H1 (cell line): ENCODE results near the gene ZNF750. TPM values are rescaled to one million over a fixed set of nuclear protein-coding genes. Genes with fewer than 3 reads are reported as not detected.

Experiments used
- CTCF ChIA-PET: fragments of 300-600 bp; sonication (Branson Sonifier 250); formaldehyde crosslinking; loops from one replicate; lab custom pipeline; 2021; ENCODE audit not compliant: partially characterized antibody; lab: Charles Lee
- POLR2A ChIA-PET: fragments of 300-600 bp; sonication (Branson Sonifier 250); formaldehyde crosslinking; loops from one replicate; lab custom pipeline; 2021; ENCODE audit warnings: inconsistent platforms; ENCODE audit not compliant: partially characterized antibody; lab: Charles Lee
- DNase-seq, 2 experiments: peaks; one replicate each; pipeline versions ENCODE4 v3.0.0 to v3.0.0-alpha.2; 2010 to 2022; ENCODE audit warnings: low spot score in 2 of 2, low read depth in 1 of 2, mixed read lengths in 1 of 2
- FAIRE-seq: peaks from 2 replicates; lab custom pipeline; 2011; peaks lifted over from hg19 to GRCh38; lab: Jason Lieb, UNC
- H2AFZ ChIP-seq: 2 replicates; pipeline ENCODE4 v1.8.1; 2012; ENCODE audit warnings: low read length, inconsistent platforms
- H2AK5ac ChIP-seq: 2 replicates; pipeline ENCODE4 v1.6.1; 2013; ENCODE audit warnings: low read depth, low read length
- H2BK120ac ChIP-seq: replicated peaks from 2 replicates; pipeline ENCODE3; 2013; ENCODE audit warnings: low read depth, low read length, inconsistent platforms
- H2BK12ac ChIP-seq: 2 replicates; pipeline ENCODE4 v1.6.1; 2013; ENCODE audit warnings: low read depth, low read length
- H2BK15ac ChIP-seq: 2 replicates; pipeline ENCODE4 v1.6.1; 2013; ENCODE audit warnings: low read length
- H2BK20ac ChIP-seq: 2 replicates; pipeline ENCODE4 v1.6.1; 2013; ENCODE audit warnings: low read length
- H2BK5ac ChIP-seq: 2 replicates; pipeline ENCODE4 v1.6.1; 2013; ENCODE audit warnings: low read depth, low read length
- H3K14ac ChIP-seq: 2 replicates; pipeline ENCODE4 v1.6.1; 2013; ENCODE audit warnings: inconsistent platforms; ENCODE audit not compliant: insufficient read length
- H3K18ac ChIP-seq: 2 replicates; pipeline ENCODE4 v1.6.1; 2013; ENCODE audit warnings: low read length; ENCODE audit errors: extremely low read depth
- H3K23ac ChIP-seq: 2 replicates; pipeline ENCODE4 v1.6.1; 2013; ENCODE audit warnings: inconsistent platforms; ENCODE audit not compliant: insufficient read length
- H3K23me2 ChIP-seq: 2 replicates; pipeline ENCODE4 v1.6.1; 2013; ENCODE audit warnings: low read depth, low read length
- H3K27ac ChIP-seq: 2 replicates; pipeline ENCODE4 v1.6.1; 2011; ENCODE audit warnings: low read depth, low read length, inconsistent platforms
- H3K27me3 ChIP-seq, 4 experiments: replicated peaks in 1 of 4; 1 replicate in 1 of 4; 2 replicates in 3 of 4; pipeline versions ENCODE4 v1.6.1 to v1.8.1; 2011 to 2013; ENCODE audit warnings: low read length in 3 of 4, mild to moderate bottlenecking in 3 of 4, inconsistent platforms in 2 of 4, mixed read lengths in 2 of 4, moderate library complexity in 1 of 4; ENCODE audit not compliant: control insufficient read depth in 3 of 4, insufficient read depth in 3 of 4; ENCODE audit errors: extremely low read depth in 1 of 4
- H3K36me3 ChIP-seq, 4 experiments: 2 replicates each; pipeline versions ENCODE4 v1.6.1 to v1.8.1; 2011 to 2013; ENCODE audit warnings: mild to moderate bottlenecking in 4 of 4, low read length in 3 of 4, moderate library complexity in 2 of 4, control low read depth in 1 of 4, inconsistent platforms in 1 of 4; ENCODE audit not compliant: insufficient read depth in 4 of 4, control insufficient read depth in 2 of 4
- H3K4ac ChIP-seq: replicated peaks from 2 replicates; pipeline ENCODE3; 2013; ENCODE audit warnings: low read length, low read depth, mixed read lengths, inconsistent platforms; ENCODE audit not compliant: insufficient read length
- H3K4me1 ChIP-seq, 4 experiments: replicated peaks in 1 of 4; 1 replicate in 1 of 4; 2 replicates in 3 of 4; pipeline versions ENCODE4 v1.6.1 to v1.8.1; 2011 to 2013; ENCODE audit warnings: low read length in 3 of 4, inconsistent platforms in 2 of 4, mixed read lengths in 1 of 4; ENCODE audit not compliant: insufficient read depth in 4 of 4, control insufficient read depth in 3 of 4
- H3K4me2 ChIP-seq, 2 experiments: 2 replicates each; pipeline versions ENCODE4 v1.6.1 to v1.8.1; 2011 to 2013; ENCODE audit warnings: low read depth in 2 of 2, low read length in 2 of 2, control low read depth in 1 of 2, inconsistent platforms in 1 of 2, mild to moderate bottlenecking in 1 of 2; ENCODE audit not compliant: insufficient read depth in 1 of 2
- H3K4me3 ChIP-seq, 4 experiments: fragments of 200-600, 300-600 bp in 1 of 4; sonication (generic), shearing (Covaris generic), sonication (Bioruptor Twin) in 1 of 4; 2 replicates each; pipeline versions ENCODE4 v1.5.1 to v1.8.1; 2011 to 2016; ENCODE audit warnings: low read length in 4 of 4, low read depth in 3 of 4, control low read depth in 2 of 4, inconsistent platforms in 2 of 4, mild to moderate bottlenecking in 2 of 4, mixed read lengths in 1 of 4, moderate library complexity in 1 of 4; ENCODE audit not compliant: insufficient read depth in 2 of 4; ENCODE audit errors: extremely low read depth in 1 of 4
- H3K56ac ChIP-seq: replicated peaks from 2 replicates; pipeline ENCODE3; 2013; ENCODE audit warnings: low read depth, mild to moderate bottlenecking, mixed read lengths, low read length, inconsistent platforms; ENCODE audit not compliant: insufficient read length
- H3K79me1 ChIP-seq: 2 replicates; pipeline ENCODE4 v1.6.1; 2013; ENCODE audit warnings: low read depth, low read length, control low read depth
- H3K79me2 ChIP-seq, 2 experiments: 2 replicates each; pipeline versions ENCODE4 v1.6.1 to v1.8.1; 2012 to 2013; ENCODE audit warnings: low read length in 2 of 2, mild to moderate bottlenecking in 2 of 2, inconsistent platforms in 1 of 2; ENCODE audit not compliant: insufficient read depth in 2 of 2, control insufficient read depth in 1 of 2
- H3K9ac ChIP-seq, 4 experiments: replicated peaks in 1 of 4; 1 replicate in 1 of 4; 2 replicates in 3 of 4; pipeline versions ENCODE4 v1.6.1 to v1.8.1; 2011 to 2013; ENCODE audit warnings: low read depth in 3 of 4, low read length in 3 of 4, control low read depth in 2 of 4, mild to moderate bottlenecking in 2 of 4, moderate library complexity in 2 of 4, inconsistent platforms in 1 of 4; ENCODE audit errors: extremely low read depth in 1 of 4
- H3K9me3 ChIP-seq, 2 experiments: 2 replicates each; pipeline versions ENCODE4 v1.6.1 to v1.8.1; 2012 to 2013; ENCODE audit warnings: mild to moderate bottlenecking in 2 of 2, moderate library complexity in 2 of 2, control low read depth in 1 of 2, inconsistent platforms in 1 of 2, low read depth in 1 of 2, low read length in 1 of 2, mixed read lengths in 1 of 2; ENCODE audit not compliant: insufficient read depth in 2 of 2
- H4K20me1 ChIP-seq, 2 experiments: replicated peaks in 1 of 2; 2 replicates each; pipeline versions ENCODE3 to v1.8.1; 2011 to 2013; ENCODE audit warnings: inconsistent platforms in 2 of 2, low read length in 2 of 2, mild to moderate bottlenecking in 1 of 2; ENCODE audit not compliant: insufficient read depth in 2 of 2, control insufficient read depth in 1 of 2
- H4K5ac ChIP-seq: 2 replicates; pipeline ENCODE4 v1.6.1; 2013; ENCODE audit warnings: low read length, low read depth, mixed read lengths, inconsistent platforms; ENCODE audit not compliant: insufficient read length
- H4K8ac ChIP-seq: 2 replicates; pipeline ENCODE4 v1.8.0; 2013; ENCODE audit warnings: mild to moderate bottlenecking, moderate library complexity, low read length, inconsistent platforms; ENCODE audit not compliant: insufficient read depth; ENCODE audit errors: extremely low read depth
- H4K91ac ChIP-seq: replicated peaks from 2 replicates; pipeline ENCODE3; 2013; ENCODE audit warnings: low read length, mixed read lengths, inconsistent platforms; ENCODE audit not compliant: insufficient read length
- CHD1 ChIP-seq: IDR thresholded peaks from 2 replicates; pipeline ENCODE4 v1.6.1; 2012; ENCODE audit warnings: low read depth, low read length, improper control_type of control experiment
- JUND ChIP-seq: IDR thresholded peaks from 2 replicates; pipeline ENCODE4 v1.6.1; 2011; ENCODE audit warnings: mild to moderate bottlenecking, improper control_type of control experiment, low read length
- NANOG ChIP-seq: IDR thresholded peaks from 2 replicates; pipeline ENCODE4 v1.6.1; 2011; ENCODE audit warnings: low read length, low read depth, mild to moderate bottlenecking, inconsistent platforms; ENCODE audit not compliant: insufficient read depth, poor library complexity, severe bottlenecking
- POLR2AphosphoS5 ChIP-seq: IDR thresholded peaks from 2 replicates; pipeline ENCODE4 v1.6.1; 2011; ENCODE audit warnings: low read depth, low read length
- POU5F1 ChIP-seq: IDR thresholded peaks from 2 replicates; pipeline ENCODE4 v1.6.1; 2011; ENCODE audit warnings: low read depth, mild to moderate bottlenecking, low read length, moderate library complexity
- RXRA ChIP-seq: IDR thresholded peaks from 2 replicates; pipeline ENCODE4 v1.6.1; 2011; ENCODE audit warnings: low read depth, mild to moderate bottlenecking, low read length, moderate library complexity; ENCODE audit not compliant: insufficient read depth
- YY1 ChIP-seq: IDR thresholded peaks from 2 replicates; pipeline ENCODE4 v1.6.1; 2011; ENCODE audit warnings: low read depth, mild to moderate bottlenecking, low read length
- WGBS, 2 experiments: shearing (Covaris generic) in 1 of 2; methylation state at CpG; one replicate each; pipeline versions ENCODE4 v1.1.6 to v1.1.7; 2013 to 2015; ENCODE audit warnings: low lambda C conversion rate in 2 of 2, mixed read lengths in 2 of 2, inconsistent platforms in 1 of 2, low coverage in 1 of 2, missing lambda C conversion rate in 1 of 2; ENCODE audit not compliant: insufficient replicate concordance in 2 of 2, insufficient coverage in 1 of 2, insufficient read length in 1 of 2; ENCODE audit errors: extremely low coverage in 1 of 2, missing lambda C conversion rate in 1 of 2; 5-methylcytosine and 5-hydroxymethylcytosine counted together
- polyA plus RNA-seq, 7 experiments: library from polyadenylated mRNA; depleted of rRNA in 3 of 7; stranded (reverse) in 5 of 7; unstranded in 2 of 7; fragments of >200 nt in 5 of 7; fragments of 200-250 nt in 2 of 7; gene quantifications; 1 replicate in 5 of 7; 2 replicates in 1 of 7; 4 replicates in 1 of 7; pipeline versions ENCODE4 v1.2.1 to v1.2.3, GENCODE V29; 2011 to 2013; ENCODE audit warnings: missing spikeins in 2 of 7, mixed read lengths in 2 of 7
- total RNA-seq: library from RNA; stranded (reverse); fragmentation: NEBNext Ultra II Directional; extraction: Animal tissue kit (Norgen Biotek cat#: 25700); gene quantifications from 2 replicates; pipeline ENCODE4 v1.2.1, GENCODE V29; 2021
- TF ChIP-seq, protein P1 (sequence below), 3 experiments: IDR thresholded peaks; 1 replicate in 2 of 3; 2 replicates in 1 of 3; pipeline versions ENCODE4 v1.5.1 to v1.6.1; 2011; ENCODE audit warnings: low read length in 3 of 3, mild to moderate bottlenecking in 3 of 3, inconsistent platforms in 2 of 3, low read depth in 1 of 3, moderate library complexity in 1 of 3; ENCODE audit not compliant: insufficient read depth in 1 of 3; ENCODE audit errors: control extremely low read depth in 1 of 3
- TF ChIP-seq, protein P2 (sequence below): IDR thresholded peaks from 2 replicates; pipeline ENCODE4 v1.6.1; 2011; ENCODE audit warnings: low read depth, mild to moderate bottlenecking, low read length; ENCODE audit not compliant: insufficient read depth

Gene ZNF750
- total and polyA plus RNA-seq, 2 of the 8 experiments (the other 6 are each of a cell fraction or from before 2014, with no cell fraction given): not detected

DNA sequence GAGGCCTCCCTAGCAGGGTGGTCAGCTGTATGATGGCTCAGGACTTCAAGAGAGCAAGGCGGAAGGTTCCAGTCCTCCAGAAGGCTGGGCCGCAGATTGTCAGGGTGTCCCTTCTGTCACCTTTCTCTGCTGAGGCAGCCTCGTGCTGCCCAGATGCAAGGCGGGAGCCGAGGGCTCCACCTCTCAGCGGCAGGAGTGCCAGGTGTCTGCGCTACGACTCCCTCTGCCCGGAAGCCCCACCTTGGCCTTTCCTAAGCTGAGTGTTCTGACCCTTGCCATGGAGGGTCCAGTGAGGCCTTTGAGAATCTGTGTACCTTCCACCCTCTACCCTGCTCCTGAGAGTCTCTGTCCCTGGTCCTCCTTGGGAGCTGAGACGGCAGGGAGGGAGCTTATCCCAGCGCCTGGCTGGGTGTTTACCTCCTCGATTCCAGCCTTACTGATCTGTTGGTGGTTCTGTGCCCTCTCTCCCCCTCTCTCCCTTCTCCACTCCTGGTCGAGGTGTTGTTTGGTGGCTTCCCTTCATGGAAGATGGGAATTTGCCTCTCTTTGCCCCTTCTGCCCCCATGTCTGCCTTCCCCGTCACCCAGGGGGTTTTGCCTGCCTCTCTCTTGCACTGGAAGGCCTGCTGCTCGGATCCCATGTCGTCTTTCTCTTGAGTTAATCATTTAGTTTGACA, 2.2 kb upstream of the ZNF750 start:
- Histone ChIP-seq H2BK5ac (no peak overlapping the region), H3K79me2 (no peaks in the 10 kb centered on the region), H3K36me3 (no peaks in the 10 kb centered on the region; a peak in 1 of 8 replicates), H2BK120ac (no peak overlapping the region), H3K4me1 (peaks cover 4 to 14% (median 7%) of the 10 kb centered on the region in 4 experiments; a peak in 5 of 7 replicates), H3K18ac (no peak overlapping the region), H2BK15ac (no peak overlapping the region), H3K14ac (no peak overlapping the region), H2AK5ac (no peak overlapping the region), H2AFZ (no peak overlapping the region), H3K27ac (no peak overlapping the region), H4K5ac (no peak overlapping the region), H3K9ac (no peak overlapping the region), H3K23me2 (no peaks in the 10 kb centered on the region), H3K79me1 (peaks cover 8% of the 10 kb centered on the region; the same call in 1 of the 2 replicates), H3K4me3 (no peak overlapping the region), H3K23ac (no peak overlapping the region), H3K4me2 (no peak overlapping the region), H3K4ac (no peak overlapping the region), H4K8ac (no peak overlapping the region; the same call in 1 of the 2 replicates), H4K91ac (no peak overlapping the region), H2BK20ac (no peak overlapping the region), H4K20me1 (peaks cover 0 to 2% of the 10 kb centered on the region in 2 experiments), H3K27me3 (no peaks in the 10 kb centered on the region), H3K9me3 (no peaks in the 10 kb centered on the region), H3K56ac (no peak overlapping the region), H2BK12ac (no peak overlapping the region)
- no peak for DNase-seq
- FAIRE-seq: no peak
- ChIA-PET CTCF (interaction anchor here (0.7 to 2.4 kb wide), 8 partner anchors 9 to 122 kb away, joined by 3 to 10 read pairs (median 4); no protein-coding TSS in a partner anchor), POLR2A (no interaction called here)
- WGBS, 2 experiments: 97% methylated on average over 15 of the region's 16 CpGs; no CpG with 5 or more reads in 1 of the 2 experiments
- TF ChIP-seq POLR2AphosphoS5: no peak
- TF ChIP-seq, protein P1, sequence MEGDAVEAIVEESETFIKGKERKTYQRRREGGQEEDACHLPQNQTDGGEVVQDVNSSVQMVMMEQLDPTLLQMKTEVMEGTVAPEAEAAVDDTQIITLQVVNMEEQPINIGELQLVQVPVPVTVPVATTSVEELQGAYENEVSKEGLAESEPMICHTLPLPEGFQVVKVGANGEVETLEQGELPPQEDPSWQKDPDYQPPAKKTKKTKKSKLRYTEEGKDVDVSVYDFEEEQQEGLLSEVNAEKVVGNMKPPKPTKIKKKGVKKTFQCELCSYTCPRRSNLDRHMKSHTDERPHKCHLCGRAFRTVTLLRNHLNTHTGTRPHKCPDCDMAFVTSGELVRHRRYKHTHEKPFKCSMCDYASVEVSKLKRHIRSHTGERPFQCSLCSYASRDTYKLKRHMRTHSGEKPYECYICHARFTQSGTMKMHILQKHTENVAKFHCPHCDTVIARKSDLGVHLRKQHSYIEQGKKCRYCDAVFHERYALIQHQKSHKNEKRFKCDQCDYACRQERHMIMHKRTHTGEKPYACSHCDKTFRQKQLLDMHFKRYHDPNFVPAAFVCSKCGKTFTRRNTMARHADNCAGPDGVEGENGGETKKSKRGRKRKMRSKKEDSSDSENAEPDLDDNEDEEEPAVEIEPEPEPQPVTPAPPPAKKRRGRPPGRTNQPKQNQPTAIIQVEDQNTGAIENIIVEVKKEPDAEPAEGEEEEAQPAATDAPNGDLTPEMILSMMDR (IDR thresholded peaks at IDR 0.05; ENCODE audit: control extremely low read depth in 1 of 3, insufficient read depth in 1 of 3, low read depth in 1 of 3, low read length in 3 of 3): no peak
- TF ChIP-seq JUND: no peak
- no peak for TF ChIP-seq POU5F1
- TF ChIP-seq YY1: no peak
- TF ChIP-seq RXRA: no peak
- TF ChIP-seq, protein P2, sequence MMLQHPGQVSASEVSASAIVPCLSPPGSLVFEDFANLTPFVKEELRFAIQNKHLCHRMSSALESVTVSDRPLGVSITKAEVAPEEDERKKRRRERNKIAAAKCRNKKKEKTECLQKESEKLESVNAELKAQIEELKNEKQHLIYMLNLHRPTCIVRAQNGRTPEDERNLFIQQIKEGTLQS: no peak
- no peak for TF ChIP-seq CHD1
- no peak for TF ChIP-seq NANOG
